RPMI7951 (cell line): ENCODE measurements around the gene PLCB1. TPM values are rescaled to one million over a fixed set of nuclear protein-coding genes. Genes with fewer than 3 reads are reported as not detected.
A peak's percentile ranks its signal among the peaks of the same experiment; 100 is the strongest.
"Not testable (repeated sequence)": the region's sequence is repeated elsewhere in the genome, so short reads cannot be mapped to it uniquely, and the experiment has no call there.

Source experiments
- DNase-seq: peaks from one replicate; pipeline ENCODE4 v3.0.0-alpha.2; 2012; ENCODE audit warnings: low read depth
- total RNA-seq: library from RNA; depleted of rRNA; stranded (reverse); fragments of >200 nt; shearing (Covaris generic); gene quantifications from 2 replicates; pipeline ENCODE4 v1.2.3, GENCODE V29; 2014

Gene PLCB1
- total RNA-seq, 1 experiment from 2014 or later = 28.4 TPM

GRCh38 chr20:8829256-8829655, 697.2 kb downstream of the PLCB1 start:
- DNase-seq = no peak

GRCh38 chr20:8834294-8834693, 702.2 kb downstream of the PLCB1 start:
- DNase-seq = not testable (repeated sequence)

- no peak for DNase-seq
These were observed 702.8 kb downstream of the PLCB1 start for GRCh38 chr20:8834851-8835250.

GRCh38 chr20:8837396-8837795, 705.3 kb downstream of the PLCB1 start:
- peak; percentile 82 for DNase-seq

- DNase-seq = no peak
These were observed 710.5 kb downstream of the PLCB1 start for GRCh38 chr20:8842525-8842924.

GRCh38 chr20:8844179-8844578, 712.1 kb downstream of the PLCB1 start:
- DNase-seq = no peak

- DNase-seq = no peak
These were observed 717.9 kb downstream of the PLCB1 start for GRCh38 chr20:8849990-8850389.

- no peak for DNase-seq
These were observed 719.4 kb downstream of the PLCB1 start for GRCh38 chr20:8851446-8851845.

GRCh38 chr20:8851919-8852318, 719.9 kb downstream of the PLCB1 start:
- not testable (repeated sequence) for DNase-seq

- DNase-seq = not testable (repeated sequence)
These were observed 721.1 kb downstream of the PLCB1 start for GRCh38 chr20:8853211-8853610.

- DNase-seq = peak; percentile 87
These were observed 721.8 kb downstream of the PLCB1 start for GRCh38 chr20:8853805-8854338.

- DNase-seq = peak; percentile 65
These were observed 722.5 kb downstream of the PLCB1 start for GRCh38 chr20:8854571-8854970.

GRCh38 chr20:8855315-8855714, 723.2 kb downstream of the PLCB1 start:
- DNase-seq = peak; percentile 53

GRCh38 chr20:8856668-8857067, 724.6 kb downstream of the PLCB1 start:
- DNase-seq = no peak

- DNase-seq = peak; percentile 21
These were observed 726.2 kb downstream of the PLCB1 start for GRCh38 chr20:8858181-8858787.

GRCh38 chr20:8860011-8860495, 728.0 kb downstream of the PLCB1 start:
- DNase-seq = peak; percentile 67

- DNase-seq = no peak
These were observed 730.0 kb downstream of the PLCB1 start for GRCh38 chr20:8862092-8862491.

GRCh38 chr20:8865636-8866035, 733.6 kb downstream of the PLCB1 start:
- DNase-seq = no peak

- DNase-seq = no peak
These were observed 735.1 kb downstream of the PLCB1 start for GRCh38 chr20:8867038-8867740.

GRCh38 chr20:8870652-8871051, 738.6 kb downstream of the PLCB1 start:
- no peak for DNase-seq

GRCh38 chr20:8874437-8874836, 742.4 kb downstream of the PLCB1 start:
- no peak for DNase-seq

GRCh38 chr20:8875586-8875985, 743.5 kb downstream of the PLCB1 start:
- no peak for DNase-seq

- no peak for DNase-seq
These were observed 744.3 kb downstream of the PLCB1 start for GRCh38 chr20:8876366-8876765.
